HepG2 (cell line): ENCODE results near the gene PIM3. TPM values are rescaled to one million over a fixed set of nuclear protein-coding genes. Genes with fewer than 3 reads are reported as not detected.
A peak's percentile ranks its signal among the peaks of the same experiment; 100 is the strongest.

ENCODE experiments used
- ATAC-seq: fragments of 200-7000 bp; cut with Tn5 transposase; 3 replicates; pipeline ENCODE4 v1.9.1; 2020; ENCODE audit warnings: mild to moderate bottlenecking, moderate library complexity
- BruUV-seq: library from RNA; stranded (reverse); fragments of 400-500 nt; replicated peaks from 2 replicates; lab custom pipeline; 2021; lab: Mats Ljungman, UMichigan
- CTCF ChIA-PET: fragments of 300-600 bp; formaldehyde crosslinking; extraction: SDS; loops from one replicate; lab custom pipeline; 2021; ENCODE audit warnings: low total read pairs, inconsistent platforms, low intra/inter-chr PET ratio; lab: Yijun Ruan, JAX
- POLR2A ChIA-PET: fragments of 350-600 bp; sonication (Branson Sonifier 250); formaldehyde crosslinking; loops from one replicate; lab custom pipeline; 2020; ENCODE audit warnings: antibody characterized with exemption, inconsistent platforms; lab: Yijun Ruan, JAX
- DNase-seq: peaks from one replicate; pipeline ENCODE4 v3.0.0-alpha.2; 2015; ENCODE audit warnings: low spot score
- FAIRE-seq: peaks from 3 replicates; lab custom pipeline; 2011; peaks lifted over from hg19 to GRCh38; lab: Jason Lieb, UNC
- H2AFZ ChIP-seq: one replicate; pipeline ENCODE4 v1.6.1; 2011; ENCODE audit warnings: low read length, inconsistent platforms
- H3K27ac ChIP-seq: fragments of 300-600 bp; 3 replicates; pipeline ENCODE4 v1.8.0; 2011; ENCODE audit warnings: mixed run types, mild to moderate bottlenecking, mixed read lengths, low read length, inconsistent platforms; ENCODE audit not compliant: insufficient read depth; ENCODE audit errors: extremely low read length
- H3K27me3 ChIP-seq, 2 experiments: fragments of 200-600 bp in 1 of 2; 2 replicates in 1 of 2; 3 replicates in 1 of 2; pipeline versions ENCODE4 v1.6.0 to v1.8.0; 2011; ENCODE audit warnings: low read length in 2 of 2, mild to moderate bottlenecking in 2 of 2, moderate library complexity in 2 of 2, inconsistent platforms in 1 of 2; ENCODE audit not compliant: insufficient read depth in 2 of 2, control insufficient read depth in 1 of 2
- H3K36me3 ChIP-seq, 2 experiments: fragments of 200-600 bp in 1 of 2; replicated peaks in 1 of 2; 2 replicates in 1 of 2; 3 replicates in 1 of 2; pipeline versions ENCODE4 v1.5.1 to v1.8.0; 2011; ENCODE audit warnings: low read length in 2 of 2, inconsistent platforms in 1 of 2; ENCODE audit not compliant: insufficient read depth in 2 of 2, control insufficient read depth in 1 of 2
- H3K4me1 ChIP-seq: 2 replicates; pipeline ENCODE4 v1.5.1; 2012; ENCODE audit warnings: low read length, inconsistent platforms; ENCODE audit not compliant: insufficient read depth
- H3K4me2 ChIP-seq: 2 replicates; pipeline ENCODE4 v1.6.0; 2011; ENCODE audit warnings: low read depth, low read length, inconsistent platforms
- H3K4me3 ChIP-seq, 3 experiments: fragments of 200-600 bp in 1 of 3; sonication (generic), shearing (Covaris generic) in 1 of 3; replicated peaks in 1 of 3; 2 replicates each; pipeline ENCODE4 v1.5.1; 2011 to 2016; ENCODE audit warnings: low read length in 3 of 3, inconsistent platforms in 2 of 3, low read depth in 2 of 3, mild to moderate bottlenecking in 2 of 3, control low read depth in 1 of 3, mixed read lengths in 1 of 3; ENCODE audit not compliant: insufficient read depth in 1 of 3
- H3K79me2 ChIP-seq: one replicate; pipeline ENCODE4 v1.6.1; 2011; ENCODE audit warnings: low read length, inconsistent platforms; ENCODE audit not compliant: insufficient read depth
- H3K9ac ChIP-seq: 2 replicates; pipeline ENCODE4 v1.6.0; 2011; ENCODE audit warnings: mild to moderate bottlenecking, low read depth, low read length, inconsistent platforms; ENCODE audit not compliant: insufficient read depth
- H3K9me3 ChIP-seq: 2 replicates; pipeline ENCODE4 v1.5.1; 2012; ENCODE audit warnings: mild to moderate bottlenecking, low read length
- H4K20me1 ChIP-seq: 2 replicates; pipeline ENCODE4 v1.6.0; 2011; ENCODE audit warnings: inconsistent platforms, mild to moderate bottlenecking, low read length, moderate library complexity; ENCODE audit not compliant: insufficient read depth
- CEBPG ChIP-seq: IDR thresholded peaks from 2 replicates; pipeline ENCODE4 v1.6.1; 2016
- KLF15 ChIP-seq: sonication (generic); formaldehyde crosslinking; IDR thresholded peaks from 2 replicates; pipeline ENCODE4 v1.8.1; 2023; ENCODE audit warnings: borderline replicate concordance, mild to moderate bottlenecking, inconsistent platforms, missing genetic modification reagents, mixed read lengths
- MEIS1 ChIP-seq: sonication (generic); formaldehyde crosslinking; IDR thresholded peaks from 2 replicates; pipeline ENCODE4 v1.9.0; 2021; ENCODE audit warnings: mild to moderate bottlenecking, missing genetic modification reagents, moderate library complexity, borderline replicate concordance
- NFATC3 ChIP-seq: sonication (generic); formaldehyde crosslinking; IDR thresholded peaks from 2 replicates; pipeline ENCODE4 v1.5.1; 2020; ENCODE audit warnings: mild to moderate bottlenecking, missing genetic modification reagents
- NFE2L1 ChIP-seq: sonication (generic); formaldehyde crosslinking; IDR thresholded peaks from 2 replicates; pipeline ENCODE4 v1.4.0; 2020; ENCODE audit warnings: missing genetic modification reagents, mild to moderate bottlenecking, borderline replicate concordance
- PHF21A ChIP-seq: sonication (generic); formaldehyde crosslinking; IDR thresholded peaks from 2 replicates; pipeline ENCODE4 v1.5.0; 2020; ENCODE audit warnings: mild to moderate bottlenecking, missing genetic modification reagents
- PTBP1 ChIP-seq: fragments of 200-400 bp; formaldehyde crosslinking; IDR thresholded peaks from 2 replicates; pipeline ENCODE4 v1.6.1; 2018; ENCODE audit warnings: low read length, low read depth; ENCODE audit not compliant: poor library complexity, severe bottlenecking
- SOX6 ChIP-seq, 2 experiments: fragments of 450-650 bp in 1 of 2; sonication (generic) in 1 of 2; formaldehyde crosslinking in 1 of 2; IDR thresholded peaks; 2 replicates each; pipeline versions ENCODE4 v1.4.0 to v1.6.1; 2017 to 2020; ENCODE audit warnings: antibody characterized with exemption in 1 of 2, mild to moderate bottlenecking in 1 of 2, missing genetic modification reagents in 1 of 2
- TBX3 ChIP-seq: fragments of 450-650 bp; IDR thresholded peaks from 2 replicates; pipeline ENCODE4 v1.6.1; 2017; ENCODE audit warnings: antibody characterized with exemption, mild to moderate bottlenecking, inconsistent platforms, borderline replicate concordance
- TCF7L2 ChIP-seq: IDR thresholded peaks from 2 replicates; pipeline ENCODE4 v1.6.1; 2011; ENCODE audit warnings: mild to moderate bottlenecking, low read depth, low read length, moderate library complexity
- ZBTB38 ChIP-seq: sonication (generic); formaldehyde crosslinking; IDR thresholded peaks from 2 replicates; pipeline ENCODE4 v1.5.1; 2020; ENCODE audit warnings: mild to moderate bottlenecking, missing genetic modification reagents
- ZNF253 ChIP-seq: sonication (generic); formaldehyde crosslinking; IDR thresholded peaks from 2 replicates; pipeline ENCODE4 v1.8.0; 2022; ENCODE audit warnings: mild to moderate bottlenecking, missing genetic modification reagents, borderline replicate concordance
- ZNF7 ChIP-seq: IDR thresholded peaks from 2 replicates; pipeline ENCODE4 v1.6.1; 2016; ENCODE audit warnings: missing biosample characterization, missing genetic modification reagents
- ZNF782 ChIP-seq: sonication (generic); formaldehyde crosslinking; IDR thresholded peaks from 2 replicates; pipeline ENCODE4 v1.4.0; 2020; ENCODE audit warnings: missing genetic modification reagents, mild to moderate bottlenecking, borderline replicate concordance
- ZNF788 ChIP-seq: sonication (generic); formaldehyde crosslinking; IDR thresholded peaks from 2 replicates; pipeline ENCODE4 v1.5.0; 2020; ENCODE audit warnings: mild to moderate bottlenecking, missing genetic modification reagents, borderline replicate concordance
- WGBS: methylation state at CpG from one replicate; pipeline ENCODE4 v1.1.6; 2017; ENCODE audit warnings: low lambda C conversion rate; 5-methylcytosine and 5-hydroxymethylcytosine counted together
- in situ Hi-C: cut with HindIII; loops from 2 replicates; pipeline ENCODE4 v1.10.0; 2017; ENCODE audit warnings: low pct_unique_long_range_greater_than_20kb; ENCODE audit not compliant: extremely low pct_ligation_motif_present
- intact Hi-C: fragments of 100-400 bp; cut with micrococcal nuclease; formaldehyde crosslinking; loops from one replicate; pipeline ENCODE4 v1.10.0; 2022; ENCODE audit not compliant: unreplicated experiment
- polyA plus RNA-seq, 8 experiments: library from polyadenylated mRNA; depleted of rRNA in 3 of 8; stranded (reverse) in 7 of 8; unstranded in 1 of 8; fragments of >200 nt; fragmentation: Illumina TruSeq in 4 of 8; extraction: Trizol in 4 of 8; gene quantifications; 2 replicates each; pipeline versions ENCODE4 v1.2.1 to v1.2.3, GENCODE V29; 2011 to 2016; ENCODE audit warnings: low read depth in 4 of 8, missing spikeins in 1 of 8, mixed read lengths in 1 of 8; ENCODE audit not compliant: insufficient read depth in 1 of 8
- total RNA-seq, 5 experiments: library from RNA; depleted of rRNA; stranded (reverse); fragments of >200 nt; fragmentation: Illumina TruSeq; extraction: Trizol; gene quantifications; 2 replicates each; pipeline ENCODE4 v1.2.3, GENCODE V29; 2016; ENCODE audit warnings: low read depth in 1 of 5
- TF ChIP-seq, protein P1 (sequence below): sonication (generic); formaldehyde crosslinking; IDR thresholded peaks from 2 replicates; pipeline ENCODE4 v1.5.1; 2020; ENCODE audit warnings: mild to moderate bottlenecking, missing genetic modification reagents, moderate library complexity
- TF ChIP-seq, protein P2 (sequence below): IDR thresholded peaks from 2 replicates; pipeline ENCODE4 v1.6.1; 2016; ENCODE audit warnings: mild to moderate bottlenecking, missing biosample characterization, missing genetic modification reagents
- TF ChIP-seq, protein P3 (sequence below): sonication (generic); formaldehyde crosslinking; IDR thresholded peaks from 2 replicates; pipeline ENCODE4 v1.8.0; 2022; ENCODE audit warnings: low read depth, missing genetic modification reagents

PIM3 gene
- total and polyA plus RNA-seq, 2 of the 13 experiments (the other 11 are each of a cell fraction or from before 2014, with no cell fraction given), result 21.6 to 31.2 TPM

DNA sequence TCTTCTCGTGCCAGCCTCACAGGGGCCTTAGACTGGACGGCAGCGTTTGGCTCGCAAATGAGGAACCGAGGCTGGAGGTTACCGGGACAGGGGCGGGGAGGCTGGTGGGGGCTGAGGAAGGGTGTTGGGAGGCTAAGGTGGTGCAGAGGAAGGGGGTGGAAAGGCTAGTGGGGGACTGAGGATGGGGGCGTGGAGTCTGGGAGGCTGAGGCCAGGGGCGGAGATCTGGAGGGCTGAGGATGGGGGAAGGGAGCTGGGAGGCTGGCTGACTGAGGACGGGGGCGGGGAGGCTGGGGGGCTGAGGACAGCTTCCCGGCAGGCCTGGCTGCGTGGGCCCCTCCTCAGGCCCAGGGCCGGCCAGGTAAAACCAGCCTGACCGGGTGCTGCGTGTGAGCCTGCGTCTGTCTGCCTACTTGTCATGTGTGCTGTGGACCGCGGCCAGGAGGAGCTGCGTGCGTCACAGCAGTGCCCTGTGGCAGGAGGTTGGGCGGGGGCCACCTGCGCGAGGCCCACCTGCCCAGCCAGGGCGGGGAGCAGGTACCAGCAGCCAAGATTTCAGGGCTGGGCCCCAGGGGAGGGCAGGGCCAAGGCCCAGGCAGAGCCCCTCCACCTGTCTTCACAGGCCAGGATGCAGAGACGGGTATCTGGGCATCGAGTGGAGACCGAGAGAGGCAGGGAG, 9.4 kb upstream of the PIM3 start (continued):
- TF ChIP-seq, protein P1, sequence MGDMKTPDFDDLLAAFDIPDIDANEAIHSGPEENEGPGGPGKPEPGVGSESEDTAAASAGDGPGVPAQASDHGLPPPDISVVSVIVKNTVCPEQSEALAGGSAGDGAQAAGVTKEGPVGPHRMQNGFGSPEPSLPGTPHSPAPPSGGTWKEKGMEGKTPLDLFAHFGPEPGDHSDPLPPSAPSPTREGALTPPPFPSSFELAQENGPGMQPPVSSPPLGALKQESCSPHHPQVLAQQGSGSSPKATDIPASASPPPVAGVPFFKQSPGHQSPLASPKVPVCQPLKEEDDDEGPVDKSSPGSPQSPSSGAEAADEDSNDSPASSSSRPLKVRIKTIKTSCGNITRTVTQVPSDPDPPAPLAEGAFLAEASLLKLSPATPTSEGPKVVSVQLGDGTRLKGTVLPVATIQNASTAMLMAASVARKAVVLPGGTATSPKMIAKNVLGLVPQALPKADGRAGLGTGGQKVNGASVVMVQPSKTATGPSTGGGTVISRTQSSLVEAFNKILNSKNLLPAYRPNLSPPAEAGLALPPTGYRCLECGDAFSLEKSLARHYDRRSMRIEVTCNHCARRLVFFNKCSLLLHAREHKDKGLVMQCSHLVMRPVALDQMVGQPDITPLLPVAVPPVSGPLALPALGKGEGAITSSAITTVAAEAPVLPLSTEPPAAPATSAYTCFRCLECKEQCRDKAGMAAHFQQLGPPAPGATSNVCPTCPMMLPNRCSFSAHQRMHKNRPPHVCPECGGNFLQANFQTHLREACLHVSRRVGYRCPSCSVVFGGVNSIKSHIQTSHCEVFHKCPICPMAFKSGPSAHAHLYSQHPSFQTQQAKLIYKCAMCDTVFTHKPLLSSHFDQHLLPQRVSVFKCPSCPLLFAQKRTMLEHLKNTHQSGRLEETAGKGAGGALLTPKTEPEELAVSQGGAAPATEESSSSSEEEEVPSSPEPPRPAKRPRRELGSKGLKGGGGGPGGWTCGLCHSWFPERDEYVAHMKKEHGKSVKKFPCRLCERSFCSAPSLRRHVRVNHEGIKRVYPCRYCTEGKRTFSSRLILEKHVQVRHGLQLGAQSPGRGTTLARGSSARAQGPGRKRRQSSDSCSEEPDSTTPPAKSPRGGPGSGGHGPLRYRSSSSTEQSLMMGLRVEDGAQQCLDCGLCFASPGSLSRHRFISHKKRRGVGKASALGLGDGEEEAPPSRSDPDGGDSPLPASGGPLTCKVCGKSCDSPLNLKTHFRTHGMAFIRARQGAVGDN, result peak; percentile 92
- peak; percentile 79; the same call in 1 of the 2 replicates for TF ChIP-seq ZNF788
- peak; percentile 21; the same call in 1 of the 2 replicates for TF ChIP-seq ZBTB38 (CRISPR knock-in tag)
- TF ChIP-seq SOX6 (IDR thresholded peaks at IDR 0.05), result no peak
- TF ChIP-seq SOX6 (CRISPR knock-in tag; IDR thresholded peaks at IDR 0.05), result no peak

DNA sequence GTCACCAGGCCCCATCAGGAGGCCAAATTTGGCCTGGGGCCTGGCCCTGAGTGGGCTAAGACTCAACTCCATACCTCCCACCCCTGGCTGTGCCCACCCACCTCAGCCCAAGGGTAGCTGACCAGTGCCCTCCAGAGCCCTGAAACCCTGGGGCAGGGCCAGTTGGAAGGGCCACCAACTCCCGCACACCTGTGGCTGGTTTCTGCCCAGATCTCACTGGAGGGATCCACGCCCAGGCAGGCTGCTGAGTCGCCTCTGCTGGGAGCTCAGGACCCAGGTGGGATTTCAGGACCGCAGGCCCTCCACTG, 8.9 kb upstream of the PIM3 start:
- H3K9ac ChIP-seq, result peak overlapping the region; percentile 78
- intact Hi-C loops (no loop called here), in situ Hi-C loops (no loop called here)
- no TSS peak for BruUV-seq
- peak overlapping the region; percentile 37 to 77 (median 56) for H3K4me3 ChIP-seq
- ChIA-PET CTCF (no interaction called here), POLR2A (interaction anchor here (1.0 to 18.6 kb wide), 6 partner anchors 8 to 34 kb away, joined by 3 to 722 read pairs (median 13); partner anchors contain the start of genes ALG12, CRELD2 and PIM3)
- FAIRE-seq (no peak), ATAC-seq (no peak), DNase-seq (no peak)
- no peaks in the 10 kb centered on the region for H3K79me2 ChIP-seq
- peak overlapping the region; percentile 81 for H3K4me2 ChIP-seq
- H3K36me3 ChIP-seq, result no peaks in the 10 kb centered on the region
- no peaks in the 10 kb centered on the region for H3K27me3 ChIP-seq
- H3K27ac ChIP-seq, result peak overlapping the region; percentile 68
- H3K9me3 ChIP-seq, result no peaks in the 10 kb centered on the region
- H2AFZ ChIP-seq, result no peak overlapping the region
- no CpG with 5 or more reads among the region's 4 CpGs for WGBS
- H4K20me1 ChIP-seq, result no peaks in the 10 kb centered on the region
- H3K4me1 ChIP-seq, result peaks cover 95% of the 10 kb centered on the region
- TF ChIP-seq, protein P2, sequence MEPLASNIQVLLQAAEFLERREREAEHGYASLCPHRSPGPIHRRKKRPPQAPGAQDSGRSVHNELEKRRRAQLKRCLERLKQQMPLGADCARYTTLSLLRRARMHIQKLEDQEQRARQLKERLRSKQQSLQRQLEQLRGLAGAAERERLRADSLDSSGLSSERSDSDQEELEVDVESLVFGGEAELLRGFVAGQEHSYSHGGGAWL, result no peak
- TF ChIP-seq NFE2L1 (CRISPR knock-in tag), result no peak
- no peak for TF ChIP-seq ZNF7
- TF ChIP-seq KLF15 (CRISPR knock-in tag), result no peak
- no peak for TF ChIP-seq CEBPG
- TF ChIP-seq ZNF253 (CRISPR knock-in tag), result 0 out of 2 replicates have a peak, but pooled peaks have one; percentile 0
- no peak for TF ChIP-seq NFATC3 (CRISPR knock-in tag)
- TF ChIP-seq TBX3, result no peak
- TF ChIP-seq, protein P3, sequence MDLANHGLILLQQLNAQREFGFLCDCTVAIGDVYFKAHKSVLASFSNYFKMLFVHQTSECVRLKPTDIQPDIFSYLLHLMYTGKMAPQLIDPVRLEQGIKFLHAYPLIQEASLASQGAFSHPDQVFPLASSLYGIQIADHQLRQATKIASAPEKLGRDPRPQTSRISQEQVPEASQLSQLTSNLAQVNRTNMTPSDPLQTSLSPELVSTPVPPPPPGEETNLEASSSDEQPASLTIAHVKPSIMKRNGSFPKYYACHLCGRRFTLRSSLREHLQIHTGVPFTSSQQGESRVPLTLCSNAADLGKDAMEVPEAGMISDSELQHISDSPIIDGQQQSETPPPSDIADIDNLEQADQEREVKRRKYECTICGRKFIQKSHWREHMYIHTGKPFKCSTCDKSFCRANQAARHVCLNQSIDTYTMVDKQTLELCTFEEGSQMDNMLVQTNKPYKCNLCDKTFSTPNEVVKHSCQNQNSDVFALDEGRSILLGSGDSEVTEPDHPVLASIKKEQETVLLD (CRISPR knock-in tag), result no peak
- TF ChIP-seq MEIS1, result 0 out of 2 replicates have a peak, but pooled peaks have one; percentile 49
- TF ChIP-seq PTBP1, result no peak
- TF ChIP-seq TCF7L2, result no peak
- TF ChIP-seq PHF21A (CRISPR knock-in tag), result no peak
- no peak for TF ChIP-seq ZNF782 (CRISPR knock-in tag)
